Measurements from ENCODE around the gene ACOT12. TPM values are rescaled to one million over a fixed set of nuclear protein-coding genes. Genes with fewer than 3 reads are reported as not detected.

Gene ACOT12
- total and polyA plus RNA-seq, 2 donors (not counting 3 experiments of a cell fraction or from before 2014, with no cell fraction given) = not detected

- TF ChIP-seq POLR2AphosphoS5 (IDR thresholded peaks at IDR 0.05; ENCODE audit: insufficient read depth, low read depth, low read length) = no peak
- no peak for TF ChIP-seq CTCF (IDR thresholded peaks at IDR 0.05; ENCODE audit: extremely low read depth in 1 of 2, insufficient read depth in 1 of 2, low read depth in 1 of 2, low read length in 2 of 2)
- no peak for TF ChIP-seq MYC (IDR thresholded peaks at IDR 0.05; ENCODE audit: low read depth, low read length)
- no peak for TF ChIP-seq MAX (IDR thresholded peaks at IDR 0.05; ENCODE audit: insufficient read depth, insufficient read length)
- no peak for TF ChIP-seq JUN (IDR thresholded peaks at IDR 0.05; ENCODE audit: borderline replicate concordance, insufficient read depth, insufficient read length, low read depth)
- no peak for TF ChIP-seq GATA2 (IDR thresholded peaks at IDR 0.05; ENCODE audit: insufficient read depth, insufficient read length, low read depth, low read length)
- no peak for TF ChIP-seq POLR2A (IDR thresholded peaks at IDR 0.05; ENCODE audit: low read depth, low read length)
- TF ChIP-seq FOS (IDR thresholded peaks at IDR 0.05; ENCODE audit: borderline replicate concordance, insufficient read depth, low read length) = no peak
- no peak for TF ChIP-seq EZH2 (IDR thresholded peaks at IDR 0.05; ENCODE audit: borderline replicate concordance, low read depth, low read length, severe bottlenecking)
- Histone ChIP-seq H3K36me3 (ENCODE audit: control insufficient read depth in 2 of 2, extremely low read depth in 1 of 2, insufficient read depth in 2 of 2, low read length in 2 of 2) (peaks cover 0 to 7% of the 10 kb centered on the region in 2 experiments), H4K20me1 (replicated peaks; ENCODE audit: control insufficient read depth, extremely low read depth, insufficient read depth, low read length) (no peaks in the 10 kb centered on the region), H3K9ac (replicated peaks; ENCODE audit: extremely low read depth, insufficient read depth, low read length) (no peak overlapping the region), H3K9me3 (replicated peaks; ENCODE audit: control insufficient read depth, insufficient read depth, low read length) (no peaks in the 10 kb centered on the region), H3K79me2 (ENCODE audit: control insufficient read depth, insufficient read depth, low read length) (no peaks in the 10 kb centered on the region), H2AFZ (ENCODE audit: low read depth, low read length) (no peak overlapping the region), H3K4me3 (replicated peaks in 1 of 3; ENCODE audit: insufficient read depth in 1 of 3, low read depth in 1 of 3, low read length in 3 of 3) (no peak overlapping the region), H3K27ac (ENCODE audit: insufficient read depth, low read depth, low read length) (no peak overlapping the region), H3K9me1 (replicated peaks; ENCODE audit: control insufficient read depth, extremely low read depth, insufficient read depth, low read length) (no peaks in the 10 kb centered on the region), H3K27me3 (ENCODE audit: control insufficient read depth in 2 of 2, insufficient read depth in 2 of 2, low read length in 2 of 2) (no peaks in the 10 kb centered on the region), H3K4me1 (ENCODE audit: control insufficient read depth, extremely low read depth, insufficient read depth, low read length) (no peaks in the 10 kb centered on the region), H3K4me2 (ENCODE audit: insufficient read depth, low read length) (no peak overlapping the region)
- POLR2A ChIA-PET = no interaction called here
- no peak for FAIRE-seq
- no TSS peak for BruUV-seq (replicated peaks)
- intact Hi-C loops (cut with micrococcal nuclease) = no loop called here
- CTCF ChIA-PET = no interaction called here
- no peak for DNase-seq (ENCODE audit: low read depth, low spot score)
- dilution Hi-C loops (cut with MboI; ENCODE audit: extremely low pct_ligation_motif_present, low sequenced_read_pairs) = no loop called here
These were observed 83.4 kb downstream of the ACOT12 start for GRCh38 chr5:81310402-81311063.
